Stimulated activated CD4-positive, alpha-beta T cell treated with anti-CD3 and anti-CD28 coated beads, TNF-alpha, amount 100 ng/mL, for 48 hours (primary cell): Measurements from ENCODE around the gene TMEM263.

Experiments used
- DNase-seq, 3 donors: peaks; one replicate each; pipeline ENCODE4 v3.0.0-alpha.2; 2020; ENCODE audit warnings: low read depth in 3 of 3

The TMEM263 gene

DNA sequence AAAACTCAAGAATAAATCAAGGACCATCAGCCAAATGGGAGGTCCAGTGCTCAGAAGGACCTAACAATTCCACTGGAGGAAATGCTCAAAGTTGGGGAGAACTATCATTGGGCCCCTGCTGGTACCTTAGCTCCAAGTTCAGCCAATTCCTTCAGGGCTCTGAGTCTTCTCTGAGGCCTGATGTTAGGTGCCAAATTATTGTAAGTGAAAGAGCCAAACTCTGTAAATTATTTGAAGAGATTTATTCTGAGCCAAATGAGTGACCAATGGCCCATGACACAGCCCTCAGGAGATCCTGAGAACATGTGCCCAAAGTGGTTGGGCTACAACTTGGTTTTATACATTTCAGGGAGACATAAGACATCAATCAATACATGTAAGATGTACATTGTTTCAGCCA lies 8.2 kb upstream of the TMEM263 start:
- DNase-seq: no peak

DNA sequence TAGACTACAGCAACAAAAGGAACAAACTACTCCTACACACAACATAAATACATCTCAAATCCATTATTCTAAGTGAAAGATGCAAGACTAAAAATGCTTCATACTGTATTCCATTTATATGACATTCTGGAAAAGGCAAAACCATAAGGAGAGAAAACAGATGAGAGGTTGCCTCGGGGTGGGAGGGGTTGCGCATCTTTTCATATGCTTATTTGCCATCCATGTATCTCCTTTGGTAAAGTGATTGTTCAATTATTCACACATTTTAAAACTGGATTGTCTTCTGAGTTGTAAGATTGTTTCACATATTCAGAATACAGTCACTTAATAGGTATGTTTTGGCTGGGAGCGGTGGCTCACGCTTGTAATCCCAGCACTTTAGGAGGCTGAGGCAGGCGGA lies 5.1 kb upstream of the TMEM263 start:
- DNase-seq: no peak

GRCh38 chr12:106953352-106954250 lies 2.1 kb upstream of the TMEM263 start:
- DNase-seq: no peak

DNA sequence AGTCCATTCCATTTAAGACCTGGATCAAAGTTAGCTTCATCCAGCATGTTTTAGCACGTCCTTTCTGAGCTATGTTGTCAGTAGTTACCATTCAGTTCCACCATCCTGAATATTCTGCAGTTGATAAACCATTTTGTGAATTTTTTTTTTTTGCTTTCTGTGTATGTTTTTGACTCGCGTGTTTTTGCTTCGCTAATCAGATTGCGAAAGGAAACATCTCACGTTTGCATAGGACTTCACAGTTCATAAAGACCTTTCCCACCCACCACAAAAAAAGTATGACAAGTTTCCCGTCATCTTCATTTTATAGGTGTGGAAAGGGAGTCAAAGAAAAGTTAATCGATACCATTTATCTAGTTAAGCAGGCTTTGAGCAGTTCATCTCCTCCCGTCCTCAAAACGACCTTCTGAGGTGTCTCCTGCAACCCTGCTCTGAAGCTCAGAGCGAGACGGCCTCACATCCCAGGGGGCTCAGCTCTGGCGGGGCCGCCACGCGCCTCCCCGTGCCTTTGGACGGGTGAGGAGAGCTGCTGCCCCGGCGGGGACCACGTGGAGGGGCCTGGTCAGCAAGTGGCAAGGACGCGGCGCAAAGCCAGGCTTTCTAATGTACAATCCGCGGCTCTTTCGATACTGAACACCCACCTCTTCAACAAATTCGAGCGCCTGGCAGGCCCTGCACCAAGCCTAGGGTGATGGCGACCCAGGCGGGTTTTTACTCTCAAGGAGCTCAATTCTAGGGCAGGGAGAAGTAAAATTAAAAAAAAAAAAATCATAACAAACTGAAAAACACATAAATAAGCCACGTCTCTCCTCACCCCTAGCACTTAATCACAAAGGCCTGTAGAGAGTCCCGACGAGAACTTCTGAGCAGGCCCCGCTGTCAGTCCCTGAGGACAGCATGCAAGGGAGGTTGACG lies 988 bp upstream of the TMEM263 start:
- no peak for DNase-seq

- DNase-seq: peak in 1 of 3 donors; percentile 52
Measured at GRCh38 chr12:106956048-106956578, 406 bp downstream of the TMEM263 start.

DNA sequence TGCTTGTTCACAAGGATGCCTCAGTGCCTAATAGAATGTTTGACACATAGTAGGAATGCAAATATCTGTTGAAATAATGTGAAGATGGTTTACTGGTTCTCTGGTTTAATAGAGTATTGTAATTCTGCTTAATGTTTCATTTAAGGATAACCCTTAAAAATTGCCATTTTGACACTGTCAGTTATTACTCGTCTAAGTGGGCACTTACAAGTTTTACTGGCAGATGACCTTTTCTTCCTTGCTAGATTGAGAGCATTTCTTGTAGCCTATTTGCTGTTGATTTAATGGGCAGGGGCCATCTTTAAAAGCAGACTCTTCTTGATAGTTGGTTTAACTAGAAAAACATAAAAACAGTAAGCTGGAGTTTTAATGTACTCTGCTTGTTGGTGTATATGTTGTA lies 1.9 kb downstream of the TMEM263 start:
- DNase-seq: no peak

DNA sequence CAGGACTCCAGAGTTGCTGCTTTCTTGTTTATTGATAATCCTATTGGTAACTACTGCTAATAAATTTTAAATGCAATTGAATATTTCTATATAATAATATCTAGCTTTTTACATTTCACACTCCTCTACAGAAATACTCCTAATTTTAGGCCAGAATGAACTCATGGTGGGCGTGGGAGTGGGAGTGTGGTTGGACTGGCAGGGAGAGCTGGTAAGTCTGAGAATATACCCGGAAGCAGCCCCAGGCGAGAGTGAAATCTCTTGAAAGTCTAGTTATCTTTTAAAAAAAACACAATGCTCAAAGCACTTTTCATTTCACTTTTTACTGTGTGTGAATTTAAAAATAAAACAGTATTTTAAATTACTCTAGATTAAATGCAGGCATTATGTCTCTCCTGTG lies 4.7 kb downstream of the TMEM263 start:
- no peak for DNase-seq

DNA sequence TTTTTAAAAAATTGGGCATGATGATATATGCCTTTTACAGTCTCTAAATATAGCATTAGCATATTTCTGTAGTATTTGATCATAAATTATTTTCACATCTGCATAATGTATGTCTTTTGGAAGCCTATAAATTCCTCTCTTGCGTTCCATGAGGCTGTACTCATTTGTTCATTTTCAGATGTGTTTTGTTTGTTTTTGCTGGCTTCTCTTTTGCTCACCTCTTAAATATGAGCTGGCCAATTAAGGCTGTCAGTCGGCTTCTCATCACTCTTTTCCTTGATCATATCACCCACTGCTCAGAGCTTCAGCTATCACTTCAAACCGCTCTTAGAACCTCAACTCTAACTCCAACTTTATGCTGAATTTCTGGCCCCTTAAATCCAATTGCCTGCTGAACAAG lies 6.6 kb downstream of the TMEM263 start:
- no peak for DNase-seq

DNA sequence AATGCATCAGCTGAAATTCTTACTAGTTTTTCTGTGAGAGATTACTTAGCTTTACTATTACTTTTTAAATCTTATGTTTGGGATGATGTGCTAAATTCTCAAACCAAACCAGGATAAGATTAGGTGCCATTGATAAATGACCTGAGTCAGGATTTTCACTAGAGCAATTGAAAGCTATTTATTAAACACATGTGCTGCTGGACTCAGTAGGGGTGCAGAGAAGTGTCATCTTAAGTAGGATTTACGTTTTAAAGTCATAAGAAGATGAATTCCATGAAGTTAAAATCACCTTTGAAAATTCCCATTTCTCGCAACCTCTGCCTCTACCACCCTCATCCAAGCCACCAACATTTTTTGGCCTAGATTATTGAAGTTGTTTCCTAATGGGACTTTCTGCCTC lies 8.8 kb downstream of the TMEM263 start:
- DNase-seq: no peak

DNA sequence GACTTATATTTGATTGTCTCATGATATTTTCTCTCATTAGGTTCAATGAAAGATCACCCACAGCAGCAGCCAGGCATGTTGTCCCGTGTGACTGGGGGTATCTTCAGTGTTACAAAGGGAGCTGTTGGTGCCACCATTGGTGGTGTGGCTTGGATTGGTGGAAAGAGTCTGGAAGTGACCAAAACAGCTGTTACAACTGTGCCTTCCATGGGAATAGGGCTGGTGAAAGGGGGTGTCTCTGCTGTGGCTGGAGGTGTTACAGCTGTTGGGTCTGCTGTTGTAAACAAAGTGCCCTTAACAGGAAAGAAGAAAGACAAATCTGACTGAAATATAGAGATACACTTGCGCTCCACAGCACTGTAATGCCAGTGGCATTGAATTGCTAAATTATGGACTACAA lies 15.4 kb downstream of the TMEM263 start:
- DNase-seq: no peak

GRCh38 chr12:106973545-106973944 lies 17.8 kb downstream of the TMEM263 start:
- no peak for DNase-seq

- no peak for DNase-seq
Measured at GRCh38 chr12:106974511-106974910, 18.8 kb downstream of the TMEM263 start.

DNA sequence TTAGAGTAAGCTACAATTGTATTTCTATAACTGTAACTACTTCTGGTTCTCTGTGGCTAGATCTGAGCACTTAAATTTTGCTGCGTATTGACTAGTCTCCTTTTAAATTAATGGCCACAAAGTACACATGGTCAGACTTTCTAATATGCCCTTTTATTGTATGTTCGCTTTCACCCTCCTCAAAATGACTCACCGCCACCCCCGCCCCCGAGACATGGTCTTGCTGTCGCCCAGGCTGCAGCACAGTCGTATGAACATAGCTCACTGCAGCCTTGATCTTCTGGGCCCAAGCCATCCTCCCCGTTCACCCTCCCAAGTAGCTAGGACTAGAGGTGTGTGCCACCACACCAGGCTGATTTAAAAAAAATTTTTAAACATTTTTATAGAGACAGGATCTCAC lies 19.4 kb downstream of the TMEM263 start:
- DNase-seq: no peak

DNA sequence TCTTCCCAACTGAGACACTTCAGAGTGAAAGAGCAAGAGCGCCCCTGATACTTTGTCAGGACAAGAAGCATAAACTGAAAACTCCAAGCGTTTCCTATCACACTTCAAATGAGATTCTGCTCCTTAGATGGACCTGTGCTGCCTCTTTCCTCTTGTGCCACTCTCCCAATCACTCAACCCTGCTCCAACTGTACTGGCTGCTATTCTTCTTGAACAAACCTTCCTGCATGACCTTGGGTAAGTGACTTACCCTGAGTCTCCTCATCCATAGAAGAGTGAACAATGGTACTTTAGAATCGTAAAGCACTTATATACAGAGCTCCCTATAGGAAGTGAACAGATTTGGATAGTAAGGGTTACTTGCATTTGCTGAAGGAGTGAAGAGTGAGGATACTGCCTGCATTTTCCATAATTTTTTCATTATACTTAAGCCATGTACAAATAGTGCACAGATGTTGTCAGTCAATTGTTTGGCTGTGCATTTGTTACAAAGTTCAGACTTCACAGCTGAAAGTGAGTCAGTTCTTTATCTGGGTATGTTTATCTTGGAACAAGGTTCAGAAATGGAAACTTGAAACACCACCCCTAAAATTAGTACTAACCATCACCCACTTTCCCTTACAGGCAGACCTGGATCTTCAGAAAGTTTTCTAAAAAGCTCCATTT lies 20.4 kb downstream of the TMEM263 start:
- no peak for DNase-seq

- DNase-seq: no peak
Measured at GRCh38 chr12:106976668-106977067, 21.0 kb downstream of the TMEM263 start.

GRCh38 chr12:106978035-106978800 lies 22.5 kb downstream of the TMEM263 start:
- no peak for DNase-seq

- no peak for DNase-seq
Measured at GRCh38 chr12:106980944-106981343, 25.2 kb downstream of the TMEM263 start.

GRCh38 chr12:106981788-106982187 lies 26.1 kb downstream of the TMEM263 start:
- no peak for DNase-seq

DNA sequence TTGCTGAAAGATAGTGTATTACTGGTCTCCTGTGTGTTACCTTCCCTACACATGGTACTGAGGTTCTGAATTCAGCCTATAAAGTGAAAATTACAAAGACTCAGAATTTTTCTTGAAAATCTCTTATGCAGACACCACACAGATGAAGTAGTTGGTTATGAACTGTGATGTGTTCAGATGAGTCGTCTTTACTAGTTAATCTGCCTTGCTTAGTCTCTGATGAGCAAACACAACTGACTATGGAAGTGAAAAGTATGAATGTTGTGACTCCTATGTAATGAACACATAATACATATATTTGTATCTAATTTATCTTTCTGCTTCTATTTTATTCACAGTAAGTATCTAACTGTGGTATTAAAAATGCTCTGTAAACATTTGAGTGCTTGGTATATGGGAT lies 26.5 kb downstream of the TMEM263 start:
- DNase-seq: no peak

- DNase-seq: no peak
Measured at GRCh38 chr12:106984588-106985137, 29.0 kb downstream of the TMEM263 start.

DNA sequence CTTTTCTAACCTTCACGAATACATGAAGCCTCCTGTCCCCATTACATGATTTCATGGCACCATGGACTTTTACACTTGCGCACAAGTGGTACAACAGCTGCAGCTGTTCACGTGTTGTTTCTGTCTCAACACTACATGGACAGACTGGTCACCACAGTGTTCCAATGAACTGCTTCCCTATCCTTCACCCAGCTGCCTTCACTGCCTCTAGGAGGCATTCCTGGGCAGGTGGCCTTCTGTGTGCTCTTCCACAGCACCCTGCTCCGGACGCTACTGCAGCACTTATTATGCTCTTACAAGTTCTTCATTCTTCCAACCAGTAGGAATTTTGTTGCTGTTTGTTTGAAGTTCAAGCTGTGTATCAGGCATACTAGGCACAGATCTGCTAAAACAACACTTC lies 29.8 kb downstream of the TMEM263 start:
- DNase-seq: no peak
